Kidney (tissue), 22 donors: ENCODE data around the gene DGAT2L6. TPM values are rescaled to one million over a fixed set of nuclear protein-coding genes. Genes with fewer than 3 reads are reported as not detected.

ENCODE experiments used
- DNase-seq, 5 donors: peaks; one replicate each; pipeline ENCODE4 v3.0.0-alpha.2; 2013 to 2020
- FAIRE-seq: peaks from 2 replicates; lab custom pipeline; 2012; peaks lifted over from hg19 to GRCh38; lab: Jason Lieb, UNC
- H3K27ac ChIP-seq, 2 donors: one replicate each; pipeline ENCODE4 v1.7.0; 2013; ENCODE audit warnings: low read depth in 2 of 2, low read length in 2 of 2, inconsistent platforms in 1 of 2
- H3K27me3 ChIP-seq: one replicate; pipeline ENCODE4 v1.7.1; 2013; ENCODE audit warnings: low read length, inconsistent platforms; ENCODE audit not compliant: control insufficient read depth, insufficient read depth
- H3K36me3 ChIP-seq, 3 donors: one replicate each; pipeline versions ENCODE4 v1.7.0 to v1.7.1; 2013; ENCODE audit warnings: low read length in 3 of 3, control low read depth in 1 of 3, inconsistent platforms in 1 of 3; ENCODE audit not compliant: insufficient read depth in 3 of 3, control insufficient read depth in 2 of 3
- H3K4me1 ChIP-seq, 3 donors: one replicate each; pipeline versions ENCODE4 v1.7.0 to v1.7.1; 2013; ENCODE audit warnings: low read length in 3 of 3, inconsistent platforms in 1 of 3, low read depth in 1 of 3; ENCODE audit not compliant: control insufficient read depth in 2 of 3, insufficient read depth in 2 of 3
- H3K4me3 ChIP-seq, 3 donors: one replicate each; pipeline versions ENCODE4 v1.7.0 to v1.8.1; 2013; ENCODE audit warnings: low read length in 3 of 3, control low read depth in 1 of 3, inconsistent platforms in 1 of 3
- H3K9ac ChIP-seq, 3 donors: one replicate each; pipeline versions ENCODE4 v1.7.0 to v1.7.1; 2013; ENCODE audit warnings: low read length in 3 of 3, control low read depth in 1 of 3, inconsistent platforms in 1 of 3
- H3K9me3 ChIP-seq, 3 donors: one replicate each; pipeline versions ENCODE4 v1.7.0 to v1.7.1; 2013; ENCODE audit warnings: low read length in 3 of 3, control low read depth in 1 of 3, inconsistent platforms in 1 of 3; ENCODE audit not compliant: control insufficient read depth in 2 of 3, insufficient read depth in 1 of 3
- CTCF ChIP-seq: IDR thresholded peaks from 3 replicates; pipeline ENCODE4 v1.5.1; 2012; ENCODE audit warnings: mild to moderate bottlenecking, moderate library complexity, borderline replicate concordance; ENCODE audit not compliant: insufficient read depth; ENCODE audit errors: extremely low read depth
- intact Hi-C: fragments of 100-400 bp; cut with DNase I; formaldehyde crosslinking; loops from one replicate; pipeline ENCODE4 v1.11.1; 2022
- long read RNA-seq, 10 donors: library from polyadenylated mRNA in 1 of 10; unstranded in 1 of 10; transcript quantifications; one replicate each; pipeline ENCODE4 v2.0.0 and lab custom pipeline, GENCODE V29; 2021 to 2026
- polyA plus RNA-seq: library from polyadenylated mRNA; stranded (reverse); fragments of 350-450 nt; fragmentation: Illumina TruSeq; extraction: RNeasy Lipid Tissue Mini Kit (QIAGEN cat#74804); gene quantifications from one replicate; pipeline ENCODE4 v1.2.3, GENCODE V29; 2014; ENCODE audit warnings: low read depth, low replicate concordance; ENCODE audit not compliant: insufficient read depth
- total RNA-seq: library from RNA; stranded (reverse); fragmentation: NEBNext Ultra II Directional; extraction: Animal tissue kit (Norgen Biotek cat#: 25700); gene quantifications from one replicate; pipeline ENCODE4 v1.2.1, GENCODE V29; 2021
- donor health status: control.
- donor health status: control.
- donor health status: control.
- donor health status: control.
- donor health status: control.
- donor health status: DM: yes; HTN: yes; CAD: no.
- donor health status: Normal renal cell carcinoma (clear cell type).

Gene DGAT2L6
- total RNA-seq = not detected
- polyA plus RNA-seq = not detected
- long read RNA-seq, donor 1 = 0 reads
- long read RNA-seq, donor 2 = 0 reads
- long read RNA-seq, donor 3 = 0 reads
- long read RNA-seq, donor 4 = 0 reads
- long read RNA-seq, donor 5 = 0 reads
- long read RNA-seq, donor 6 = 0 reads
- long read RNA-seq, donor 7, partial matches to known transcripts = 0 of 1 reads
- long read RNA-seq, donor 7, other reads (novel, unspliced or antisense) = 1 of 1 reads
- long read RNA-seq, donor 8 = 0 reads
- long read RNA-seq, donor 9 = 0 reads
- long read RNA-seq, donor 10 = 0 reads

DNA sequence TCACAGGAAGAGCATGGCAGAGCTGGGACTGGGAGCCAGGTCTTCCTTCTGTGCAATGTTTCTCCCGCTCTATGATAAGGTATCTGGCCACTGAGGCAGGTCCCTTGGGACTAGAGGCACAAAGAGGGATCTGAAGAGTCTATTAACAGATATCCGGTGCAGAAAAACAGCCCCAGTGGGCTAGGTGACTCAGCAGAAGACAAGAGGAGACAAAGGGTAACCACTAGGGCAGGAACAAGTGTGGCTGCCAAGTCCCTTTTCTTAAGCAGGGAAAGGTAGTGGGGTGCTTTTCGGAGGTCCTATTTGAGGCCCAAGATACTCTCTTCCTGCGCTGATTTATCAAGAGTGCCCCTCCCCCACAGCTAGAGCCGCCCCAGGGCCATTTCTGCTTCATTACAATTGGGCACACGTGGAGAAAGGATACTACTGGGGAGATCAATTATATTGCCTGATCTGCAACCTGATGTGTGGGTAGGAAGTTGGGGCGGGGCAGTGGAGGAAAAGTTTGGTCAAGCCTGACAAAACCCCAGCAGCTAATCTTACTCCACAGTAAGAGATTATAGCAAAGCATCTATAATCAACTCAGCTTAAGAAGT, at the start of gene DGAT2L6:
DGAT2L6 (plus strand) TSS at position 546 of the 596 bp plus-strand sequence. CDS start 100 bp downstream, outside the sequence.
- Histone ChIP-seq H3K27ac (no peak within 1 kb of the TSS), H3K9me3 (no peaks in the 10 kb centered on the region), H3K4me3 (no peak within 1 kb of the TSS), H3K4me1 (no peaks in the 10 kb centered on the region), H3K36me3 (no peaks in the 10 kb centered on the region), H3K27me3 (no peaks in the 10 kb centered on the region), H3K9ac (no peak within 1 kb of the TSS)
- no peak for TF ChIP-seq CTCF
- intact Hi-C loops = no loop called here
- DNase-seq = no peak
- FAIRE-seq = no peak

DNA sequence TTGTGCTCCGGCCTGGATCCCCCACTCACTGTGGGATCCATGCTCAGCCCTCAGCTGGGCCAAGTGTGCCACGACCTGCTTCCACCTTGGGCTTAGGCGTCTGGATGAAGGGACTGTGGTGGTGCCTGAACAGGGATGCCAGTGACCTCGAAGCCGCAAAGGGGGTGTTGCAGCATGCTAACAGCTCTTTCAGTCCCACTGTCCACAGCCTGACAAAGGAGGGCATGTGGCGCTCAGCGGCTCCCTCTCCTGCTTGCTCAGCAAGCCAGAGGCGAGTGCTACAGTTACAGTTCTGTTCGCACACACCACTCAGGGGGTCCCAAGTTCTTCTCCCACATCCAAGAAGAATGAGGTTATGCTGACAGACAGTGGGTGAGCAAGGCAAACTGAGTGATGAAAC, 49.2 kb upstream of the DGAT2L6 start:
- TF ChIP-seq CTCF = no peak
- Histone ChIP-seq H3K36me3 (no peaks in the 10 kb centered on the region), H3K27me3 (no peaks in the 10 kb centered on the region), H3K4me3 (no peak overlapping the region), H3K9ac (no peak overlapping the region), H3K9me3 (no peaks in the 10 kb centered on the region), H3K27ac (no peak overlapping the region), H3K4me1 (no peaks in the 10 kb centered on the region)
- FAIRE-seq (no peak), DNase-seq (no peak)
- intact Hi-C loops = no loop called here

- H3K9me3 ChIP-seq = no peaks in the 10 kb centered on the region
- no peak overlapping the region for H3K4me3 ChIP-seq
- no peak overlapping the region for H3K27ac ChIP-seq
- no peak for DNase-seq
- H3K4me1 ChIP-seq = peaks cover 0 to 3% (median 0%) of the 10 kb centered on the region in 3 donors
- no peak overlapping the region for H3K9ac ChIP-seq
- no peak for TF ChIP-seq CTCF
- H3K36me3 ChIP-seq = no peaks in the 10 kb centered on the region
- intact Hi-C loops = no loop called here
- no peak for FAIRE-seq
- no peaks in the 10 kb centered on the region for H3K27me3 ChIP-seq
These were observed 47.5 kb upstream of the DGAT2L6 start for GRCh38 chrX:70129816-70130215.
